ENCODE data around the gene NT5DC2. TPM values are rescaled to one million over a fixed set of nuclear protein-coding genes. Genes with fewer than 3 reads are reported as not detected.
A peak's percentile ranks its signal among the peaks of the same experiment; 100 is the strongest.

Gene NT5DC2
- total and polyA plus RNA-seq, 2 donors: 11.2 to 18.1 TPM

- WGBS: 97% methylated on average over 5 of the region's 5 CpGs
- Histone ChIP-seq H3K27ac (ENCODE audit: low read depth in 1 of 2, low read length in 1 of 2) (no peak overlapping the region), H3K27me3 (ENCODE audit: control insufficient read depth in 2 of 2, insufficient read depth in 1 of 2, low read length in 1 of 2) (no peaks in the 10 kb centered on the region), H3K9me3 (ENCODE audit: control insufficient read depth in 2 of 2, insufficient read depth in 1 of 2, low read length in 1 of 2) (no peaks in the 10 kb centered on the region), H3K36me3 (ENCODE audit: control insufficient read depth in 2 of 2, insufficient read depth in 2 of 2, low read length in 1 of 2) (no peaks in the 10 kb centered on the region), H3K4me3 (ENCODE audit: low read length in 2 of 2) (no peak overlapping the region), H3K4me1 (ENCODE audit: control insufficient read depth in 2 of 2, insufficient read depth in 2 of 2, low read length in 2 of 2) (no peaks in the 10 kb centered on the region)
- no peak for DNase-seq (ENCODE audit: low read depth in 6 of 9, low spot score in 9 of 9)
These were observed 26.3 kb downstream of the NT5DC2 start for GRCh38 chr3:52507359-52507758.

- no peaks in the 10 kb centered on the region for H3K36me3 ChIP-seq (ENCODE audit: control insufficient read depth in 2 of 2, insufficient read depth in 2 of 2, low read length in 1 of 2)
- no peaks in the 10 kb centered on the region for H3K4me1 ChIP-seq (ENCODE audit: control insufficient read depth in 2 of 2, insufficient read depth in 2 of 2, low read length in 2 of 2)
- no peak overlapping the region for H3K4me3 ChIP-seq (ENCODE audit: low read length in 2 of 2)
- WGBS: 94% methylated on average over 27 of the region's 27 CpGs
- no peaks in the 10 kb centered on the region for H3K27me3 ChIP-seq (ENCODE audit: control insufficient read depth in 2 of 2, insufficient read depth in 1 of 2, low read length in 1 of 2)
- H3K9me3 ChIP-seq (ENCODE audit: control insufficient read depth in 2 of 2, insufficient read depth in 1 of 2, low read length in 1 of 2): no peaks in the 10 kb centered on the region
- no peak overlapping the region for H3K27ac ChIP-seq (ENCODE audit: low read depth in 1 of 2, low read length in 1 of 2)
- no peak for DNase-seq (ENCODE audit: low read depth in 6 of 9, low spot score in 9 of 9)
These were observed 27.2 kb downstream of the NT5DC2 start for GRCh38 chr3:52506266-52506966.

GRCh38 chr3:52504977-52505376 lies 28.7 kb downstream of the NT5DC2 start:
- no peak for DNase-seq (ENCODE audit: low read depth in 6 of 9, low spot score in 9 of 9)
- H3K27me3 ChIP-seq (ENCODE audit: control insufficient read depth in 2 of 2, insufficient read depth in 1 of 2, low read length in 1 of 2): no peaks in the 10 kb centered on the region
- no peaks in the 10 kb centered on the region for H3K9me3 ChIP-seq (ENCODE audit: control insufficient read depth in 2 of 2, insufficient read depth in 1 of 2, low read length in 1 of 2)
- H3K36me3 ChIP-seq (ENCODE audit: control insufficient read depth in 2 of 2, insufficient read depth in 2 of 2, low read length in 1 of 2): no peaks in the 10 kb centered on the region
- 99% methylated on average over 10 of the region's 10 CpGs for whole genome bisulfite sequencing
- no peaks in the 10 kb centered on the region for H3K4me1 ChIP-seq (ENCODE audit: control insufficient read depth in 2 of 2, insufficient read depth in 2 of 2, low read length in 2 of 2)
- H3K27ac ChIP-seq (ENCODE audit: low read depth in 1 of 2, low read length in 1 of 2): no peak overlapping the region
- no peak overlapping the region for H3K4me3 ChIP-seq (ENCODE audit: low read length in 2 of 2)

- H3K4me1 ChIP-seq (ENCODE audit: control insufficient read depth in 2 of 2, insufficient read depth in 2 of 2, low read length in 2 of 2): peaks cover 0 to 4% of the 10 kb centered on the region in 2 donors
- H3K36me3 ChIP-seq (ENCODE audit: control insufficient read depth in 2 of 2, insufficient read depth in 2 of 2, low read length in 1 of 2): no peaks in the 10 kb centered on the region
- 88% methylated on average over 23 of the region's 23 CpGs for WGBS
- DNase-seq (ENCODE audit: low read depth in 6 of 9, low spot score in 9 of 9): no peak
- H3K4me3 ChIP-seq (ENCODE audit: low read length in 2 of 2): no peak overlapping the region
- H3K27me3 ChIP-seq (ENCODE audit: control insufficient read depth in 2 of 2, insufficient read depth in 1 of 2, low read length in 1 of 2): peaks cover 0 to 4% of the 10 kb centered on the region in 2 donors
- no peaks in the 10 kb centered on the region for H3K9me3 ChIP-seq (ENCODE audit: control insufficient read depth in 2 of 2, insufficient read depth in 1 of 2, low read length in 1 of 2)
- H3K27ac ChIP-seq (ENCODE audit: low read depth in 1 of 2, low read length in 1 of 2): no peak overlapping the region
These were observed 29.8 kb downstream of the NT5DC2 start for GRCh38 chr3:52503788-52504424.

DNA sequence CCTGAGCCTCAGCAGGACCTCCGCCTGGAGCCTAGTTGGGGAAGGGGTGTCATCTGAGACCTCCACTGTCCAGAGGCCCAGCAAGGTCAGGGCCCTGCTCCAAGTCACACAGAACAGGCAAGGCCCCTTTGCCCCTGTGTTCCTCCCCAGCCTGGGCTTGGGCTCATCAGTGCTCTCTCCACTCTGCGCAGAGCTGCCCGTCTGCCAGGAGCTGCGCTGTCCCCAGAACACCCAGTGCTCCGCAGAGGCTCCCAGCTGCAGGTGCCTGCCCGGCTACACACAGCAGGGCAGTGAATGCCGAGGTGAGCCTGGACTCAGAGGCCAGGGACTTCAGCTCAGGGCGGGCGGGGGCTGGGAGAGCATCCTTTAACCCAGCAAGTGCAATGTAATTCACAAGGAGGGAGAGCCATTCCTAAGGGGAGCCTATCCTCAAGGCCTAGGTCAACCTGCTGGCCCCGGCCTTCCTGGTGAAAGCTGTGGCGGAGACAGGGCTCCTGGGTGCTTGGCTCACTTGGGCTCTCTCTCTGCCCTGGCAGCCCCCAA lies 30.8 kb downstream of the NT5DC2 start:
- Histone ChIP-seq H3K4me3 (ENCODE audit: low read length in 2 of 2) (no peak overlapping the region), H3K4me1 (ENCODE audit: control insufficient read depth in 2 of 2, insufficient read depth in 2 of 2, low read length in 2 of 2) (peaks cover 0 to 14% of the 10 kb centered on the region in 2 donors), H3K27me3 (ENCODE audit: control insufficient read depth in 2 of 2, insufficient read depth in 1 of 2, low read length in 1 of 2) (peaks cover 0 to 12% of the 10 kb centered on the region in 2 donors), H3K27ac (ENCODE audit: low read depth in 1 of 2, low read length in 1 of 2) (no peak overlapping the region), H3K36me3 (ENCODE audit: control insufficient read depth in 2 of 2, insufficient read depth in 2 of 2, low read length in 1 of 2) (no peaks in the 10 kb centered on the region), H3K9me3 (ENCODE audit: control insufficient read depth in 2 of 2, insufficient read depth in 1 of 2, low read length in 1 of 2) (no peaks in the 10 kb centered on the region)
- DNase-seq (ENCODE audit: low read depth in 6 of 9, low spot score in 9 of 9): no peak
- 96% methylated on average over 11 of the region's 11 CpGs for WGBS

DNA sequence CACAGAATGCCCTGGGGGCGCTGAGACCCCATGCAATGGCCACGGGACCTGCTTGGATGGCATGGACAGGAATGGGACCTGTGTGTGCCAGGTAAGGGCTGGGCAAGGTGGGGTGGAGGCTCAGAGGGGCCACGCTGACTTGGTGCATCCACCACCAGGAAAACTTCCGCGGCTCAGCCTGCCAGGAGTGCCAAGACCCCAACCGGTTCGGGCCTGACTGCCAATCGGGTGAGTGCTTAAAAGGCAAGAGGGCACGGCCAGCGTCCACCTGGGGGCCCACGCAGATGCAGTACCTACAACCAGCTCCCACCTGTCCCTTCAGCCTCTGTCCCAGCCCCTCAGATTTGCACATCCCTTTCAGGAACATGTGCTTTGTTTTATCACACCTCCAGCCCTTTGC lies 31.7 kb downstream of the NT5DC2 start:
- peaks cover 0 to 14% of the 10 kb centered on the region in 2 donors for H3K4me1 ChIP-seq (ENCODE audit: control insufficient read depth in 2 of 2, insufficient read depth in 2 of 2, low read length in 2 of 2)
- no peak overlapping the region for H3K4me3 ChIP-seq (ENCODE audit: low read length in 2 of 2)
- H3K9me3 ChIP-seq (ENCODE audit: control insufficient read depth in 2 of 2, insufficient read depth in 1 of 2, low read length in 1 of 2): no peaks in the 10 kb centered on the region
- no peaks in the 10 kb centered on the region for H3K36me3 ChIP-seq (ENCODE audit: control insufficient read depth in 2 of 2, insufficient read depth in 2 of 2, low read length in 1 of 2)
- WGBS: 99% methylated on average over 11 of the region's 11 CpGs
- H3K27me3 ChIP-seq (ENCODE audit: control insufficient read depth in 2 of 2, insufficient read depth in 1 of 2, low read length in 1 of 2): peaks cover 0 to 14% of the 10 kb centered on the region in 2 donors
- no peak for DNase-seq (ENCODE audit: low read depth in 6 of 9, low spot score in 9 of 9)
- no peak overlapping the region for H3K27ac ChIP-seq (ENCODE audit: low read depth in 1 of 2, low read length in 1 of 2)

GRCh38 chr3:52501046-52501445 lies 32.6 kb downstream of the NT5DC2 start:
- no peaks in the 10 kb centered on the region for H3K36me3 ChIP-seq (ENCODE audit: control insufficient read depth in 2 of 2, insufficient read depth in 2 of 2, low read length in 1 of 2)
- H3K9me3 ChIP-seq (ENCODE audit: control insufficient read depth in 2 of 2, insufficient read depth in 1 of 2, low read length in 1 of 2): no peaks in the 10 kb centered on the region
- DNase-seq (ENCODE audit: low read depth in 6 of 9, low spot score in 9 of 9): no peak
- H3K4me1 ChIP-seq (ENCODE audit: control insufficient read depth in 2 of 2, insufficient read depth in 2 of 2, low read length in 2 of 2): peaks cover 0 to 14% of the 10 kb centered on the region in 2 donors
- peaks cover 0 to 21% of the 10 kb centered on the region in 2 donors for H3K27me3 ChIP-seq (ENCODE audit: control insufficient read depth in 2 of 2, insufficient read depth in 1 of 2, low read length in 1 of 2)
- WGBS: 91% methylated on average over 11 of the region's 11 CpGs
- H3K4me3 ChIP-seq (ENCODE audit: low read length in 2 of 2): no peak overlapping the region
- H3K27ac ChIP-seq (ENCODE audit: low read depth in 1 of 2, low read length in 1 of 2): no peak overlapping the region

- 12% methylated on average over 24 of the region's 24 CpGs for WGBS
- Histone ChIP-seq H3K27me3 (ENCODE audit: control insufficient read depth in 2 of 2, insufficient read depth in 1 of 2, low read length in 1 of 2) (peaks cover 0 to 35% of the 10 kb centered on the region in 2 donors), H3K4me3 (ENCODE audit: low read length in 2 of 2) (no peak overlapping the region), H3K36me3 (ENCODE audit: control insufficient read depth in 2 of 2, insufficient read depth in 2 of 2, low read length in 1 of 2) (peaks cover 2 to 3% of the 10 kb centered on the region in 2 donors), H3K9me3 (ENCODE audit: control insufficient read depth in 2 of 2, insufficient read depth in 1 of 2, low read length in 1 of 2) (no peaks in the 10 kb centered on the region), H3K4me1 (ENCODE audit: control insufficient read depth in 2 of 2, insufficient read depth in 2 of 2, low read length in 2 of 2) (peaks cover 0 to 23% of the 10 kb centered on the region in 2 donors), H3K27ac (ENCODE audit: low read depth in 1 of 2, low read length in 1 of 2) (no peak overlapping the region)
- DNase-seq (ENCODE audit: low read depth in 6 of 9, low spot score in 9 of 9): peak in 5 of 9 donors; percentile 6 to 45 (median 13)
These were observed 35.3 kb downstream of the NT5DC2 start for GRCh38 chr3:52498137-52499054.

All from thymus (tissue), 11 donors.